OCI-LY7 (cell line): ENCODE results near the gene MVK.

Experiments
- EZH2phosphoT487 ChIP-seq: fragments of 200-600 bp; sonication (generic); IDR thresholded peaks from 2 replicates; pipeline ENCODE4 v1.6.1; 2018; ENCODE audit warnings: low read depth, borderline replicate concordance, mild to moderate bottlenecking, mixed run types, antibody characterized with exemption, low read length, moderate library complexity, mixed read lengths
- TF ChIP-seq, protein P1 (sequence below): fragments of 200-600 bp; sonication (generic); conservative IDR thresholded peaks from 2 replicates; pipeline ENCODE4 v1.5.1; 2014; ENCODE audit warnings: mild to moderate bottlenecking, antibody characterized with exemption, low read length, moderate library complexity, mixed read lengths

DNA sequence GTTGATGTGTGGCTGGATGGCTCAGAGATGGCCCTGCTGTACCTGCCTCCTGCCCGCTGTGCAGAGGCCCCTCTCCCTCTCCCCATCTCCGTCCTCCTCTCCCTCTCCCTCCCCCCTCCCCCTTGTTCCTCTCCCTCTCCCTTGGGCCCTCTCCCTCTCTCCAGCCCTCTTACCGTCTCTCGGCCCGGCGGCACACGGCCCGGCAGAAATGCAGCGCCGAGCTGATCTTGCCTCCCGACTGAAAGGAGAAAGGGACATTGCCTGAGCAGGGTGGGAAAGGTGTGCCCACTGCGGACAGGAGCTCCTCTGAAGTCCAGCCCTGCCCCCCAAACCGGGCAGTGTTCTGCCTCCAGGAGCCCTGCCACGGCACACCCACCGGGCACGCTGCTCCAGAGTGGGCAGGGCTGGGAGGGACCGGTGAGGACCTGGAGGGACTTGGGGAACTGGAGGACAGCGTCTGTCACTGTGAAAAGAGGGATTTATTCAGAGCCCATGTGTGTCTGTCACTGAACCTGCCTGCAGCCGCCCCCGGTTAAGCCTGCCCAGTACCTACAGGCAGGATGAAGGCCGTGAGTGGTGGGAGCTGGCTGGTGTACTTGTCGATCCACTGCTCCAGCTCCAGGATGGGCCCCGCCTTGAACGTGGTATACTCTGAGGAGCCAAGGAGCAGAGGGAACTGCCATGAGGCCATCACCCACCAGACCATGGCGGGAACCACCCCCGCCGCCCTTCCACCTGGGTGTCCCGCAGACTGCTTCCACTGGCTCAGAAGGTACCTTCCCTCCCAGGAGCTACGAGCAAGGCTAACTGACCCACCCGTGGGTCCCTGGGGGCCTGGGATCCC is 12.5 kb upstream of the MVK start:
- TF ChIP-seq, protein P1, sequence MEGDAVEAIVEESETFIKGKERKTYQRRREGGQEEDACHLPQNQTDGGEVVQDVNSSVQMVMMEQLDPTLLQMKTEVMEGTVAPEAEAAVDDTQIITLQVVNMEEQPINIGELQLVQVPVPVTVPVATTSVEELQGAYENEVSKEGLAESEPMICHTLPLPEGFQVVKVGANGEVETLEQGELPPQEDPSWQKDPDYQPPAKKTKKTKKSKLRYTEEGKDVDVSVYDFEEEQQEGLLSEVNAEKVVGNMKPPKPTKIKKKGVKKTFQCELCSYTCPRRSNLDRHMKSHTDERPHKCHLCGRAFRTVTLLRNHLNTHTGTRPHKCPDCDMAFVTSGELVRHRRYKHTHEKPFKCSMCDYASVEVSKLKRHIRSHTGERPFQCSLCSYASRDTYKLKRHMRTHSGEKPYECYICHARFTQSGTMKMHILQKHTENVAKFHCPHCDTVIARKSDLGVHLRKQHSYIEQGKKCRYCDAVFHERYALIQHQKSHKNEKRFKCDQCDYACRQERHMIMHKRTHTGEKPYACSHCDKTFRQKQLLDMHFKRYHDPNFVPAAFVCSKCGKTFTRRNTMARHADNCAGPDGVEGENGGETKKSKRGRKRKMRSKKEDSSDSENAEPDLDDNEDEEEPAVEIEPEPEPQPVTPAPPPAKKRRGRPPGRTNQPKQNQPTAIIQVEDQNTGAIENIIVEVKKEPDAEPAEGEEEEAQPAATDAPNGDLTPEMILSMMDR = no peak
- no peak for TF ChIP-seq EZH2phosphoT487
